Dermis blood vessel endothelial cell (primary cell): ENCODE data around the gene DHX34. TPM values are rescaled to one million over a fixed set of nuclear protein-coding genes. Genes with fewer than 3 reads are reported as not detected.
A peak's percentile ranks its signal among the peaks of the same experiment; 100 is the strongest.
"Not testable (repeated sequence)": the region's sequence is repeated elsewhere in the genome, so short reads cannot be mapped to it uniquely, and the experiment has no call there.

ENCODE experiments used
- DNase-seq: peaks from one replicate; pipeline ENCODE4 v3.0.0; 2010
- total RNA-seq: library from RNA; depleted of rRNA; stranded (reverse); fragments of >200 nt; gene quantifications from 2 replicates; pipeline ENCODE4 v1.2.3, GENCODE V29; 2014

The DHX34 gene
- total RNA-seq, 1 donor from 2014 or later = 10.9 TPM

GRCh38 chr19:47390533-47391488 lies 41.7 kb downstream of the DHX34 start:
- no peak for DNase-seq

GRCh38 chr19:47391510-47392223 lies 42.6 kb downstream of the DHX34 start:
- DNase-seq = peak; percentile 81

- DNase-seq = no peak
Measured at GRCh38 chr19:47398707-47399597, 49.8 kb downstream of the DHX34 start.

- DNase-seq = no peak
Measured at GRCh38 chr19:47402504-47402903, 53.4 kb downstream of the DHX34 start.

GRCh38 chr19:47404334-47405196 lies 55.5 kb downstream of the DHX34 start:
- no peak for DNase-seq

GRCh38 chr19:47405197-47405550 lies 56.1 kb downstream of the DHX34 start:
- no peak for DNase-seq

- no peak for DNase-seq
Measured at GRCh38 chr19:47405854-47406417, 56.8 kb downstream of the DHX34 start.

- peak; percentile 50 for DNase-seq
Measured at GRCh38 chr19:47406711-47407416, 57.7 kb downstream of the DHX34 start.

GRCh38 chr19:47407417-47407774 lies 58.3 kb downstream of the DHX34 start:
- no peak for DNase-seq

GRCh38 chr19:47408156-47408938 lies 59.2 kb downstream of the DHX34 start:
- no peak for DNase-seq

GRCh38 chr19:47411101-47411500 lies 62.0 kb downstream of the DHX34 start:
- DNase-seq = no peak

GRCh38 chr19:47411696-47412095 lies 62.6 kb downstream of the DHX34 start:
- not testable (repeated sequence) for DNase-seq

- no peak for DNase-seq
Measured at GRCh38 chr19:47413941-47414340, 64.8 kb downstream of the DHX34 start.

- DNase-seq = peak; percentile 68
Measured at GRCh38 chr19:47414469-47414868, 65.4 kb downstream of the DHX34 start.

GRCh38 chr19:47415953-47416642 lies 67.0 kb downstream of the DHX34 start:
- DNase-seq = no peak

GRCh38 chr19:47416643-47416985 lies 67.5 kb downstream of the DHX34 start:
- DNase-seq = no peak

GRCh38 chr19:47417107-47417745 lies 68.1 kb downstream of the DHX34 start:
- DNase-seq = no peak

- DNase-seq = no peak
Measured at GRCh38 chr19:47417746-47418691, 68.9 kb downstream of the DHX34 start.
